Stimulated activated CD8-positive, alpha-beta memory T cell treated with anti-CD3 and anti-CD28 coated beads, Interleukin-7, amount 100 ng/mL, for 48 hours (primary cell): ENCODE measurements around the gene TRAF3IP3.
"Not testable (repeated sequence)": the region's sequence is repeated elsewhere in the genome, so short reads cannot be mapped to it uniquely, and the experiment has no call there.

ENCODE experiments used
- DNase-seq, 2 donors: peaks; one replicate each; pipeline ENCODE4 v3.0.0-alpha.2; 2020; ENCODE audit warnings: low read depth in 1 of 2; ENCODE audit errors: extremely low read depth in 1 of 2

Gene TRAF3IP3

DNA sequence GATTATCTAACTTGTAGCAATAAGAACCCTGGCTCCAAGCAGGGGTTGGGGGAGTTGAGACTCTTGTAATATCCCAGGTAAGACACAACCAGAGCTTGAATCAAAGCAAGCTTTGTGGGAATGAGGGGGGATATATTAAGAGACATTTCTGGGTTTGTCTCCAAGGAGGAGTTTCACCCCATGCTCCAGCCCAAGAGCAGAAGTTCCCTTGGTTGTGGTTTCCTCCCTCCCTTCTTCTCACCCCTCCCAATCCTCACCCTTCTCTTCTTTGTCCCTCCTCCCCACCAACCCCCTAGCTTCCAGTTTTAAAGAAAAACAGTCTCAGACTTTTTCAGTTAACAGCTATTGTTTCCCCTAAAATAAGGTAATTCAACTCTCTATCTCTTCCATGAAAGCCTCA lies 11.9 kb downstream of the TRAF3IP3 start:
- DNase-seq: no peak

DNA sequence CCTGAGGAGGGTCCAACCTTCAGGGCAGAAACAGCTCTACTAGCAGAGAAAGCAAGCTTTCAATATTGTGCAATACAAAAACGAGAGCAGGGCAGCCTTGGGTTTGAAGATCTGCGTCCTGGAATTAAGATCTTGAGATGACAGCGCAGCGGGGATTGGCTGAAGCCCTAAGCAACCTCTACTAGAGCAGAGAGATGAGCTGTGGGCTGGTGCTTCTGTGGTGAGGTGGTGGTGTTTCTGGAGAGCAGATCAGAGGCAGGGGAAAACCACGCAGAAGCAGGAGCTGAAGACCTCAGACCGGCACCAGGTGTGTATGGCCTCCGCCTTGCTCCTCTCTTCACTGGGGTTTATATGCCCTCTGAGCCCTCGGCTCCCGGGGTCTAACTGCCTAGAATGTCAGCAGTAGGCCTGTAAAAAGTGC lies 12.5 kb downstream of the TRAF3IP3 start:
- peak; percentile 71 to 88 for DNase-seq

DNA sequence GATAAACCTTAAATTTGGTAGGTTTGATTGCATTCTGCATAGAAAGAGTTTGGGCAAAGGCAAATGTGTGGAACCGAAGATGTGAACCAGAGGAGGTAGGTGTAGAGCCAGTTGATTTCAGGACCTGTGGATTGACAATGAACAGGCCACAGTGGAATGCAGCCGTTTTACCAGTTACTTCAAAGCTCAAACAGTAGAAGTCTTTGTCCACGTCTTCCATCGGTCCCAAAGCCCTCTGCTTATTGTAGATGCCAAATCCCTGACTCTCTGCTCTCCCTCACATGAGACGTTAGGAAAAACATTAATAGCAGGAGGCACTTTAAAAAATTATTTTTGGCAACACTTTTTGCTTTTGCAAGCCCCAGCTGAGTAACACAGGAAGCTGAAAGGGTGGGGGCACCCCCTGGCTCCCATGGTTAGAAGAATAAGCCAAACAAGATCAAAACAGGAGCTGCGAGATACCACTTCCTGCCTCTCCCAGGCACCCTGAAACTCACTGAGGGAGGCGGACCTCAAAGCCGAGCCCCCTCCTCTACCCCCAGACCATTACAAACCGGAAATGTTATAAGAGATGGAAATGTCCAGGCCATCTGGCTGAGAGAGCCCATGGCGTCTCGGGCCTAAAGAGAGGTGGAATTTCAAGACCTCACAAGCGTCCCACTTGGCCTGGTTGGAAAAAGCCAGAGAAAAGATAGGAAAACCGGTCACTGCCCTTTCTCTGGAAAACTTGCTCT lies 13.5 kb downstream of the TRAF3IP3 start:
- DNase-seq: peak in 1 of 2 donors; percentile 81

DNA sequence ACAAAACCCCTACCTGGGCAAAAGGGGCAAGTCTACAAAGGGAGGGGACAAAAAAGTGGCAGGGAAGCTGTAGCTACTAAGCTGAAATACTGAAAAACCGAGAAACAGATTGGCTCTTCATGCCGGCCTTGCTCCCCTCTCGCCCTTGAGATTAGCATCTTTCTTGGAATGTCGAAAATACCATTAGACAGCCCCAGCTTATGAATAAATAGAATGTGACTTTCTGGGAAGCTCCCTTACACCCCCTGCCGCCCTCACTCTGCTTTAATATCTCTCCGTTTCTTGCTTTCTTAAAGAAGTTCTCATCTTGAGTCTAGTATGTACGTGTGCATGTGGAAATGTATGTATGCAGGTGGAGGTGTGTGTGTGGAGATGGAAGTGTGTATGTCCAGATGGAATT lies 14.1 kb downstream of the TRAF3IP3 start:
- DNase-seq: no peak

DNA sequence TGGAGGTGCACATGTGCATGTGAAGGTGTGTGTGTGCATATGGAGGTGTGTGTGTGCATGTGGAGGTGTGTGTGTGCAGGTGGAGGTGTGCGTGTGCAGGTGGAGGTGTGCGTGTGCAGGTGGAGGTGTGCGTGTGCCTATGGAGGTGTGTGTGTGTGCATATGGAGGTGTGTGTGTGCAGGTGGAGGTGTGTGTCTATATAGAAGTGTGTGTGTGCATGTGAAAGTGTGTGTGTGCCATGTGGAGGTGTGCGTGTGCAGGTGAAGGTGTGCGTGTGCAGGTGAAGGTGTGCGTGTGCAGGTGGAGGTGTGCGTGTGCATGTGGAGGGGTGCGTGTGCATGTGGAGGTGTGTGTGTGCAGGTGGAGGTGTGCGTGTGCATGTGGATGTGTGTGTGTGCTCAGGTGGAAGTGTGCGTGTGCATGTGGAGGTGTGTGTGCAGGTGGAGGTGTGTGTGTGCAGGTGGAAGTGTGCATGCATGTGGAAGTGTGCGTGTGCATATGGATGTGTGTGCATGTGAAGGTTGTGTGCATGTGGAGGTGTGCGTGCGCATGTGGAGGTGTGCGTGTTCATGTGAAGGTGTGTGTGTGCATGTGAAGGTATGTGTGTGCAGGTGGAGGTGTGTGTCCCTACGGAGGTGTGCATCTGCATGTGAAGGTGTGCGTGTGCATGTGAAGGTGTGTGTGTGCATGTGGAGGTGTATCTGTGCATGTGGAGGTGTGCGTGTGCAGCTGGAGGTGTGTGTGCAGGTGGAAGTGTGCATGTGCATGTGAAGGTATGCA lies 15.0 kb downstream of the TRAF3IP3 start:
- DNase-seq: no peak

GRCh38 chr1:209772126-209772525 lies 16.3 kb downstream of the TRAF3IP3 start:
- no peak for DNase-seq

GRCh38 chr1:209774592-209774991 lies 18.7 kb downstream of the TRAF3IP3 start:
- DNase-seq: no peak

DNA sequence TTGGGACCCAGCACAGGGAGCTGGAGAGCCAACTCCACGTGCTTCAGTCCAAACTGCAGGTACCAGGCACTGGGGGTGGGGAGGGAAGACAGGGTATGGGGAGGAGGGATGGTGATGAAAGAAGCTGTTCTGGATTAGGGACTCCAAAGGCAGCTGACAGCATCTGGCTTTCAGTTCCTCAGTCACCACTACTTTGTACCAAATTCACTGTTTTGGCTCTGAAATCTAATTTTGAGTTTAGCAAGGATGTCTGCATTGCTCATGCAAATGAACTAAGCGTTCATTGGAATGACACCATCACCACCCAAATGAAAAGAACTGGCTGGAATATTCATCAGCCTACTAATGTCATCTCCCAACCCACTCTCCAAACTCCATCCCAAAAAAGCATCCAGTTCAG lies 19.8 kb downstream of the TRAF3IP3 start:
- DNase-seq: no peak

DNA sequence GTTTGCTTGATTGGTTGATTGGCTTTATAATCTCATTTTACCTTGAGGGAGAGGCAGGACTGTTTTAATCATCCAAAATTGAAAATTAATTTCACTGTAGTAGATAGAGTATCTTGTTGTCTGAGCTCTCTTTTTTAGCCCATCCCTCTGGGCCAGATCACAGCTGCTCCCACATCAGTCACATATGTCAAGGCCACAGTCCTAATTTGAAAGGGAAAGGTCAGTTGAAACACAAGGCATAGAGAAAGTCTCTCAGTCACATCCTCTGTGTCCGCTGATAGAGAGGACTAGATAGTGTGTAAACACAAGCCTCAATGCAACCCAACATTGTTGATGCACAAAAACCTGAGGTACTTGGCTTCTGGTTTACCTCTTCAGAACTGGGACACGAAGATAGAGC lies 21.7 kb downstream of the TRAF3IP3 start:
- no peak for DNase-seq

DNA sequence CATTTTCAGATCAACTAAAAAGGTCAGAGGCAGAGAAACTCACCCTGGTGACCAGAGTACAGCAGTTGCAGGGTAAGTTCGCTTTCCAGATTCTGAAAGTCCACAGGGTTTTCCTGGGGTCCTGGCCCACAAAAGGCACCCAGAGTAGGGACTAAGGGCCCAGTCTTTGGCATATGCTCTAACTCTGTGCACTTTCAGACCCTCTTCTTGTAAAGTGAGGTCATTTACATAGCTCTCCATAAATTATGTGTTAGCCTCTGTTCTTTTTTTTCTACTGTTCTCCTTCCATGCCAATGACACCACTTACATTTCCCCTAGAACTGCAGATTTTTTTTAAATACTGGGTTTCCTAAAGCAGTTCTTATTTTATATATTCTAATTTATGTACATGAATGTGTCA lies 22.2 kb downstream of the TRAF3IP3 start:
- DNase-seq: no peak

DNA sequence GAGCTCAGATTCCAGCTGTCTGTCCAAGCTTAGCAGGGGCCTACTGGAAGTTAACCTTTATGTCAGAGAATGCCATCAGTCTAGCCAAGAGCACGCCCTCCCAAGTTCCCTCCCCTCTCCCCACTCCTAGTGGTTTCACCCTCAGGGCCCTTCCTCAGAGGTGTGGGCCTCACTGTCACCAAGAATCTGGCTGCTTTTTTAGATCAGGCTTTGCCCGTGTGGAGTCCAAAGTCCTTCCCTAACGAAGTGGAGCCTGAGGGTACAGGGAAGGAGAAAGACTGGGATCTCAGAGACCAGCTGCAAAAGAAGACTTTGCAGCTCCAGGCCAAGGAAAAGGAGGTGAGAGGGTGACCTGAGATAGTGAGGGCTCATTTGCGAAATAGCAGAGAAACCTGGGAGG lies 24.4 kb downstream of the TRAF3IP3 start:
- no peak for DNase-seq

DNA sequence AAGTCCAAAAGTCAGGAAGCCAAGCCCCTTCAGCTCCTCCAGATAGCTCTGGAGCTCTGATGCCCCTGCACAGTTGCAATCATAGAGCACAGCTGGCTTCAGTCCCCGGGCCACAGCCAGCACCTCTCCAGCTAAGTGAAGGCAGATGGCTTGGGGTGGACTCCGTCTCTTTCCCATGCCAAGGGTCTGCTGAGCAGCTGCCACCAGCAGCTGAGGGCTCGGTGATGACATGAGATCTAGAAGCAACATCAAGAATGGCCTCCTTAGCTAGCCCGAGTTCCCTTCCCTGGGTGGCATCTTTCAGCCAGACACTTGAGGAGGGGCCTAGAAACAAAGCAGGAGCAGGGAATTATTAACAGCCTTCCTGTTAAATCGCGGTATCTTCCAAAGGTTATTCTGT lies 27.5 kb downstream of the TRAF3IP3 start:
- no peak for DNase-seq

DNA sequence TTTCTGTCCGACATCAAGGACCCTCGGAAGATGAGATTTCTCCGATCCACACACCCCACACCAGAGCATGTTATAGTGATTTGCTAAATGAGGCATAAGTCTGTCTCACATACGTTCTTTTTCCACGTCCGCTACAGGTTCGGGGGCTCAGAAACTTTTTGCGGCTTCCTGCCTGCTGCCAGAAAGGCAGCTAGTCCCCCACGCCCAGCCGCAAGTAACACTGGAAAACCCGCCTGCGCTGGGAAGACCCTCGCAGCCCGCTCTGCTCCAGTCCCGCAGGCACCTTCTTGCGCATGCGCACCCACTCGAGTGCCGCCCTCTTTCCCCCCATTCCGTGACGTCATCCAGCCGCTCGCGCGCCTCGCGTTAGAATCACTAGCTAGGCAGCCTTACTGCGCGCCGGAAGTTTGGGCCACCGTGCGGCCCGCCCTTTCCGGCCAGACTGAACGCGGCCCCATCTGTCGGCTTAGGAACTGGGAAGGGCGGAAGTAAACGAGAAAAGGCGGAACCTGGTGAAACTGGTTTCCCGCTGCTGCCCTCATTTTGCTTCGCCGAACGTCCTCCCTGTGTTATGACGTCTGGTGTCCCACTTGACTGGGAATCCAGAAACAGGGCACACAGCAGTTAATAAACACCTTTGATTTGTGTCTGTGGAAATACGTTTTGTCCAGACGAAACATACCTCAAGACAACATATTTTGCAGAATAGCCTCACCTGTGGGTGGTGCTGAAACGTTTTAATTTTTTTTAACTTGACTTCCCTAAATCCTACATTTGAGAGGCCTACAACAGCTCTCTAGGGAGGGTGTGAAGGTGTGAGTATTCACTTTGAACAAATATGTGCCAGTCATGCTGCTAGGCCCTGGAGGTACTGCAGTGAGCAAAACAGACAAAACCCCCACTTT lies 28.7 kb downstream of the TRAF3IP3 start, which contains the start of gene C1orf74:
Gene C1orf74, minus strand, starts transcription at position 295 of the 905 bp plus-strand sequence. CDS start 925 bp downstream, outside the sequence.
- DNase-seq: peak; percentile 98 to 99

- DNase-seq: no peak
Measured at GRCh38 chr1:209785592-209785991, 29.7 kb downstream of the TRAF3IP3 start.

DNA sequence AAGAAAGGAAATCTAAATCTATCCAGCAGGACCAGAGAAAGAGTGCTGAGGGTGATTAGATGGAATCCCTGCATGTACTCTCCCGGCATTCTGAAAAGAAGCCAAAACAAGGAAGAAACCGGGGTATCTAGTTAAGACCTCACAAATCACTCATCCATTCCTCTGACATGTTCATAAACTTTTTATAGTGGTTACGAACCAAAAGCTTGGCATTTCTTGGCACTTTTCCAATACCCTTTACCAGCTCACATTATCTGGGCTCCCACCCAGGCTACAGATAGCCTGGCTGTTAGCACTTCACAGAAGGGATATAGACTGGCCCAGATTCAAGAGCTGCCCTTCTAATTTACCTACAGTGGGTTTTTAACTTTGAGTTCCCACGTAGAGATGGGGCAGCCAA lies 30.3 kb downstream of the TRAF3IP3 start:
- no peak for DNase-seq

- DNase-seq: no peak
Measured at GRCh38 chr1:209787551-209787950, 31.7 kb downstream of the TRAF3IP3 start.

DNA sequence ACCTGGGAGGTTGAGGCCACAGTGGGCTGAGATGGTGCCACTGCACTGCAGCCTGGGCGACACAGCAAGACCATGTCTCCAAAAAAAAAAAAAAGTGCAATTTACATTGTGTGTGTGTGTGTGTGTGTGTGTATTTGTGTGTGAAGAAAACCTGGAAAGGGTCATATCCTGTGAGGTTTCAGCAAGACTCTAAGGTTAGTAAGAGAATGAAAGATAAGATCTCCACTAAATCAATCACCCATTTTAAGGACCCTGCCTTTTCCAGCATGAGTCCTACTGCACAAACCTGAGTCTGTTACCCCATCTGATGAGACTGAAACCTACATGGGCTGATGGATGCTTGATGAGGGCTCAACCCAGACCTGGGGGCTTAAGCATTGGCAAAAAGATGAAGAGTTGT lies 33.4 kb downstream of the TRAF3IP3 start:
- DNase-seq: no peak

DNA sequence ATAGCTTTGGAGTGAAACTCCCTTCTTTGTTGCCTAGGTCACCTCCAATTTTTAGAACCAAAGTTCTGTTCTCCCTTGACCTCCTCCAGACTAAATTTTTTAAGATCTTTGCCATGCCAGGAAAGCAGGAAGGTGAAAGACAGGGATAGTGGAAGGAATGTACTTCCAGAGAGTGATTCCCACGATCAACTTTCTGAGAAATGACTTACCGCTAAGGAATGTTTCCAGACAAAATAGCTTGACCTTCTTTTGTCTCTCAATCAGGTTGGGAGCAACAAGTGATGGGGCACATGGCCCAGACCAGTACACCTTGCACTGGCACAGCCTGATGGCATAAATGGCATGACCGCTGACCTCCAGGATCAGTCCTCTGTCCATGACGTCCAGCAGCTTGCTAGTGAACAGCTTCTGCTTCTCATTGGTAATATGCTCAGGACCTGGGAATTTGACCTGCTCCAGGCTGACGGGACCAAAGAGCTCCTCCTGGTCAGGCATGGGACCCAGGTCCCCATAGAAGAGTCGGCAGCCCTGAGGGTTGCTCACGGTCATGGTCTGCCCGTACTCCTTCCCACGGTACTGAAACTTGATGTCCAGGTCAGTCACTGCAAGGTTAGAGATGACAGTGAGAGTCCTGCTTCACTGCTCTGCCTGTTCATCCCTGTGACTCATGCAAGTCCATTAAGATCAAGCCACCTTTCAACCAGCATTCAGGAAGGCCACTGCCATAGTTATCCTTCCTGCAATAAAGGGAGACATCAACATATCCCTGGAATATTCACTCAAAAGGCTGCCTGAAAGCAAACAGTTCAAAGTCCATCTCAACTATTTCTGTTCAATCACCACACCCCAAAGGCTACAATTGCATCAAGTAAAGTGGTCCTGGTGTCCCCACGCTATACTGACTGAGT lies 34.7 kb downstream of the TRAF3IP3 start:
- no peak for DNase-seq

DNA sequence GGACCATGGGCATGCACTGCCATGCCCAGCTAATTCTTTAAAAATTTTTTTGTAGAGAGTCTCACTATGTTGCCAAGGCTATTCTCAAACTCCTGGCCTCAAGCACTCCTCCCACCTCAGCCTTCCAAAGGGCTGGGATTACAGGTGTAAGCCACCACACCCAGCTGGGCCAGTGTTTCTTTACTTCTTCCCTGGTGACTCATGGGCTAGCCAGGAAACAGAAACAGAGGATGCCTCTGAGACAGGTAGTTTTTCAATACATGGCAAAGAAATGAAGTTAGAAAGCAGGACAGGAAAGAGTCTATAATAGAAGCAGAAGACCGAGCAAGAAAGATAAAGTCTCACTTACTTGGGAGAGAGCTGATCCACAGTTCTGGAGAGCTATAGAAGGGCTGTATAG lies 36.1 kb downstream of the TRAF3IP3 start:
- DNase-seq: no peak

- DNase-seq: not testable (repeated sequence)
Measured at GRCh38 chr1:209793711-209794110, 37.9 kb downstream of the TRAF3IP3 start.
